SK-N-SH (cell line): ENCODE measurements around the gene SDR9C7. TPM values are rescaled to one million over a fixed set of nuclear protein-coding genes. Genes with fewer than 3 reads are reported as not detected.

Experiments
- CTCF ChIA-PET: fragments of 300-600, 350-600 bp; formaldehyde crosslinking; extraction: SDS; loops from one replicate; lab custom pipeline; 2021; lab: Yijun Ruan, JAX
- POLR2A ChIA-PET: fragments of 350-600 bp; sonication (Branson Sonifier 250); formaldehyde crosslinking; extraction: SDS; loops from one replicate; lab custom pipeline; 2020; ENCODE audit warnings: antibody characterized with exemption, inconsistent platforms; lab: Yijun Ruan, JAX
- DNase-seq: peaks from one replicate; pipeline ENCODE4 v3.0.0; 2012
- H2AFZ ChIP-seq: fragments of 200-600 bp; sonication (generic); 2 replicates; pipeline ENCODE4 v1.8.1; 2016; ENCODE audit warnings: antibody characterized with exemption, mild to moderate bottlenecking, low read depth
- H3F3A ChIP-seq: fragments of 200-600 bp; sonication (generic); replicated peaks from 2 replicates; pipeline ENCODE3; 2016; ENCODE audit warnings: antibody characterized with exemption, mild to moderate bottlenecking; ENCODE audit not compliant: insufficient read depth
- H3K27ac ChIP-seq, 2 experiments: fragments of 200-500 bp in 1 of 2; fragments of 200-600 bp in 1 of 2; sonication (Bioruptor generic) in 1 of 2; sonication (generic), shearing (Covaris generic) in 1 of 2; 2 replicates each; pipeline versions ENCODE4 v1.5.1 to v1.6.1; 2014 to 2016; ENCODE audit warnings: low read depth in 2 of 2, inconsistent platforms in 1 of 2, low read length in 1 of 2, mild to moderate bottlenecking in 1 of 2, mixed read lengths in 1 of 2
- H3K27me3 ChIP-seq: fragments of 200-600 bp; sonication (generic), shearing (Covaris generic); 2 replicates; pipeline ENCODE4 v1.6.1; 2016; ENCODE audit warnings: mixed run types; ENCODE audit not compliant: insufficient read depth
- H3K36me3 ChIP-seq, 2 experiments: fragments of 200-500 bp in 1 of 2; fragments of 200-600 bp in 1 of 2; sonication (Bioruptor generic) in 1 of 2; sonication (generic) in 1 of 2; replicated peaks in 1 of 2; 2 replicates each; pipeline versions ENCODE3 to v1.5.1; 2014 to 2016; ENCODE audit warnings: low read length in 1 of 2, mild to moderate bottlenecking in 1 of 2; ENCODE audit not compliant: insufficient read depth in 2 of 2, control insufficient read depth in 1 of 2
- H3K4me1 ChIP-seq, 2 experiments: fragments of 200-500 bp in 1 of 2; fragments of 200-600 bp in 1 of 2; sonication (Bioruptor generic) in 1 of 2; sonication (generic), shearing (Covaris generic) in 1 of 2; 2 replicates each; pipeline versions ENCODE4 v1.5.1 to v1.6.1; 2014 to 2016; ENCODE audit warnings: low read depth in 1 of 2, low read length in 1 of 2, mixed run types in 1 of 2; ENCODE audit not compliant: insufficient read depth in 2 of 2, control insufficient read depth in 1 of 2
- H3K4me2 ChIP-seq: fragments of 200-600 bp; sonication (generic), shearing (Covaris generic); 2 replicates; pipeline ENCODE4 v1.6.1; 2017; ENCODE audit warnings: mixed run types
- H3K4me3 ChIP-seq, 2 experiments: fragments of 200-500 bp in 1 of 2; fragments of 200-600 bp in 1 of 2; sonication (Bioruptor generic) in 1 of 2; sonication (generic), shearing (Covaris generic) in 1 of 2; 2 replicates each; pipeline versions ENCODE4 v1.5.1 to v1.8.1; 2014 to 2016; ENCODE audit warnings: low read depth in 2 of 2, inconsistent platforms in 1 of 2, low read length in 1 of 2, mild to moderate bottlenecking in 1 of 2, mixed read lengths in 1 of 2, moderate library complexity in 1 of 2
- H3K79me2 ChIP-seq: fragments of 200-600 bp; sonication (generic); 2 replicates; pipeline ENCODE4 v1.8.1; 2017; ENCODE audit warnings: mild to moderate bottlenecking; ENCODE audit not compliant: insufficient read depth
- H3K9ac ChIP-seq: fragments of 200-600 bp; sonication (generic); 2 replicates; pipeline ENCODE4 v1.6.1; 2017; ENCODE audit warnings: mixed run types
- H3K9me2 ChIP-seq: fragments of 200-600 bp; sonication (generic); 2 replicates; pipeline ENCODE4 v1.6.1; 2017; ENCODE audit warnings: mixed run types
- H3K9me3 ChIP-seq: fragments of 200-600 bp; sonication (generic); 2 replicates; pipeline ENCODE4 v1.6.1; 2017; ENCODE audit warnings: mixed run types, mild to moderate bottlenecking, moderate library complexity
- H4K20me1 ChIP-seq: fragments of 200-600 bp; sonication (generic); 2 replicates; pipeline ENCODE4 v1.6.1; 2017; ENCODE audit warnings: mild to moderate bottlenecking, mixed run types; ENCODE audit not compliant: insufficient read depth
- CHD2 ChIP-seq: fragments of 150-350 bp; IDR thresholded peaks from 2 replicates; pipeline ENCODE4 v1.6.1; 2018; ENCODE audit warnings: low read length; ENCODE audit not compliant: partially characterized antibody
- CTCF ChIP-seq: fragments of 200-600 bp; sonication (generic); IDR thresholded peaks from 2 replicates; pipeline ENCODE4 v1.6.1; 2017; ENCODE audit warnings: antibody characterized with exemption, mild to moderate bottlenecking, moderate library complexity
- ELF1 ChIP-seq: IDR thresholded peaks from 2 replicates; pipeline ENCODE4 v1.4.0; 2012
- FOXJ3 ChIP-seq: sonication (generic); formaldehyde crosslinking; IDR thresholded peaks from 2 replicates; pipeline ENCODE4 v1.5.1; 2020; ENCODE audit warnings: mild to moderate bottlenecking, missing genetic modification reagents
- GABPA ChIP-seq: IDR thresholded peaks from 2 replicates; pipeline ENCODE4 v1.4.0; 2012; ENCODE audit warnings: low read depth, mild to moderate bottlenecking
- MEF2A ChIP-seq: IDR thresholded peaks from 2 replicates; pipeline ENCODE4 v1.4.0; 2012; ENCODE audit warnings: low read depth, borderline replicate concordance
- NFIC ChIP-seq: IDR thresholded peaks from 2 replicates; pipeline ENCODE4 v1.4.0; 2012; ENCODE audit warnings: borderline replicate concordance
- PBX3 ChIP-seq: IDR thresholded peaks from 2 replicates; pipeline ENCODE4; 2012
- POLR2AphosphoS5 ChIP-seq: IDR thresholded peaks from 2 replicates; pipeline ENCODE4 v1.6.1; 2012; ENCODE audit warnings: low read depth, low read length
- RAD21 ChIP-seq: IDR thresholded peaks from 2 replicates; pipeline ENCODE4 v1.6.1; 2012; ENCODE audit warnings: mild to moderate bottlenecking, low read length
- REST ChIP-seq: IDR thresholded peaks from 2 replicates; pipeline ENCODE4 v1.6.1; 2012; ENCODE audit warnings: mild to moderate bottlenecking, low read depth, low read length, moderate library complexity
- TCF12 ChIP-seq: IDR thresholded peaks from 2 replicates; pipeline ENCODE4 v1.4.0; 2012
- USF1 ChIP-seq: IDR thresholded peaks from 2 replicates; pipeline ENCODE4 v1.4.0; 2012; ENCODE audit warnings: low read depth, borderline replicate concordance
- USF2 ChIP-seq: fragments of 150-350 bp; IDR thresholded peaks from 2 replicates; pipeline ENCODE4 v1.6.1; 2017; ENCODE audit warnings: antibody characterized with exemption, low read length, low read depth, borderline replicate concordance
- YY1 ChIP-seq: IDR thresholded peaks from 2 replicates; pipeline ENCODE4 v1.4.0; 2012; ENCODE audit warnings: low read depth, mild to moderate bottlenecking
- WGBS: methylation state at CpG from one replicate; pipeline ENCODE4 v1.1.6; 2017; ENCODE audit warnings: low lambda C conversion rate; 5-methylcytosine and 5-hydroxymethylcytosine counted together
- polyA plus RNA-seq, 3 experiments: library from polyadenylated mRNA; depleted of rRNA; stranded (reverse); fragments of >200 nt; gene quantifications; 2 replicates each; pipeline ENCODE4 v1.2.3, GENCODE V29; 2012

SDR9C7 gene
- polyA plus RNA-seq, 1 of the 3 experiments (the other 2 are of a cell fraction) = not detected

GRCh38 chr12:56908136-56908535, 26.1 kb downstream of the SDR9C7 start:
- Histone ChIP-seq H3K4me2 (no peak overlapping the region), H3K79me2 (no peaks in the 10 kb centered on the region), H3K9ac (no peak overlapping the region), H3K4me3 (no peak overlapping the region), H3F3A (no peaks in the 10 kb centered on the region), H2AFZ (no peak overlapping the region), H3K9me3 (no peaks in the 10 kb centered on the region), H3K4me1 (no peaks in the 10 kb centered on the region), H3K36me3 (no peaks in the 10 kb centered on the region), H3K27ac (no peak overlapping the region), H4K20me1 (no peaks in the 10 kb centered on the region), H3K9me2 (no peaks in the 10 kb centered on the region), H3K27me3 (no peaks in the 10 kb centered on the region)
- ChIA-PET CTCF (no interaction called here), POLR2A (no interaction called here)
- no peak for DNase-seq
- 6% methylated on average over 3 of the region's 5 CpGs for WGBS
- TF ChIP-seq NFIC = no peak
- TF ChIP-seq PBX3 = no peak
- no peak for TF ChIP-seq MEF2A
- no peak for TF ChIP-seq CTCF
- TF ChIP-seq USF1 = no peak
- no peak for TF ChIP-seq GABPA
- TF ChIP-seq ELF1 = no peak
- TF ChIP-seq USF2 = no peak
- TF ChIP-seq POLR2AphosphoS5 = no peak
- TF ChIP-seq YY1 = no peak
- TF ChIP-seq FOXJ3 = no peak
- no peak for TF ChIP-seq TCF12
- no peak for TF ChIP-seq CHD2
- no peak for TF ChIP-seq REST
- no peak for TF ChIP-seq RAD21
